ENCODE measurements around the gene ABHD15. TPM values are rescaled to one million over a fixed set of nuclear protein-coding genes. Genes with fewer than 3 reads are reported as not detected.

The ABHD15 gene
- total and polyA plus RNA-seq, 9 of the 15 experiments (the other 6 are each of a cell fraction or from before 2014, with no cell fraction given) = 0.85 to 4.2 (median 2.1) TPM

GRCh38 chr17:29591146-29591736, 24.4 kb upstream of the ABHD15 start (continued):
- no peak for TF ChIP-seq ZNF398 (CRISPR knock-in tag; IDR thresholded peaks at IDR 0.05)
- TF ChIP-seq USF2 (CRISPR knock-in tag; IDR thresholded peaks at IDR 0.05) = no peak
- no peak for TF ChIP-seq RBM25 (IDR thresholded peaks at IDR 0.05; ENCODE audit: low read depth, low read length, severe bottlenecking)
- no peak for TF ChIP-seq PHB (CRISPR knock-in tag; IDR thresholded peaks at IDR 0.05)
- no peak for TF ChIP-seq ZNF121 (CRISPR knock-in tag; conservative IDR thresholded peaks at IDR 0.05)
- no peak for TF ChIP-seq ZNF174 (CRISPR knock-in tag; IDR thresholded peaks at IDR 0.05)
- TF ChIP-seq KLF6 (CRISPR knock-in tag; IDR thresholded peaks at IDR 0.05; ENCODE audit: borderline replicate concordance) = no peak
- TF ChIP-seq ILF3 (IDR thresholded peaks at IDR 0.05; ENCODE audit: borderline replicate concordance) = no peak
- TF ChIP-seq ZNF324 (CRISPR knock-in tag; IDR thresholded peaks at IDR 0.05) = no peak
- no peak for TF ChIP-seq TAF15 (IDR thresholded peaks at IDR 0.05; ENCODE audit: low read depth, low read length)
- TF ChIP-seq VEZF1 (CRISPR knock-in tag; IDR thresholded peaks at IDR 0.05) = no peak
- no peak for TF ChIP-seq SRSF1 (IDR thresholded peaks at IDR 0.05; ENCODE audit: low read depth, low read length)
- TF ChIP-seq ELF1 (tag; IDR thresholded peaks at IDR 0.05) = peak; percentile 24; the same call in 1 of the 2 replicates
- no peak for TF ChIP-seq EHMT2 (IDR thresholded peaks at IDR 0.05)
- no peak for TF ChIP-seq SP2 (IDR thresholded peaks at IDR 0.05; ENCODE audit: extremely low read depth, low read depth, low read length, poor library complexity, severe bottlenecking)
- TF ChIP-seq HOMEZ (CRISPR knock-in tag; IDR thresholded peaks at IDR 0.05) = no peak
- no peak for TF ChIP-seq ZBTB8A (IDR thresholded peaks at IDR 0.05; ENCODE audit: partially characterized antibody)
- no peak for TF ChIP-seq CTBP1 (IDR thresholded peaks at IDR 0.05; ENCODE audit: borderline replicate concordance)
- TF ChIP-seq ARNT (IDR thresholded peaks at IDR 0.05) = no peak
- TF ChIP-seq SP1 (CRISPR knock-in tag; IDR thresholded peaks at IDR 0.05) = no peak; the same call in 1 of the 2 replicates
- TF ChIP-seq ZFX (CRISPR knock-in tag; IDR thresholded peaks at IDR 0.05) = peak; percentile 38
- no peak for TF ChIP-seq SIX5 (IDR thresholded peaks at IDR 0.05; ENCODE audit: borderline replicate concordance in 1 of 2, insufficient read depth in 1 of 2, low read depth in 1 of 2, low read length in 2 of 2)
